Body of pancreas (tissue), 4 donors: ENCODE data around the gene DNAH1.

Source experiments
- POLR2A ChIP-seq, 3 donors: fragments of 450-650 bp; IDR thresholded peaks; one replicate each; pipeline ENCODE4 v1.6.1; 2016; ENCODE audit warnings: antibody characterized with exemption in 3 of 3, mild to moderate bottlenecking in 2 of 3
- TF ChIP-seq, protein P1 (sequence below), 7 experiments: fragments of 450-650 bp in 4 of 7; fragments of 200-600 bp in 3 of 7; sonication (generic) in 3 of 7; IDR thresholded peaks; one replicate each; pipeline ENCODE4 v1.5.1; 2016 to 2019; ENCODE audit warnings: antibody characterized with exemption in 7 of 7

DNA sequence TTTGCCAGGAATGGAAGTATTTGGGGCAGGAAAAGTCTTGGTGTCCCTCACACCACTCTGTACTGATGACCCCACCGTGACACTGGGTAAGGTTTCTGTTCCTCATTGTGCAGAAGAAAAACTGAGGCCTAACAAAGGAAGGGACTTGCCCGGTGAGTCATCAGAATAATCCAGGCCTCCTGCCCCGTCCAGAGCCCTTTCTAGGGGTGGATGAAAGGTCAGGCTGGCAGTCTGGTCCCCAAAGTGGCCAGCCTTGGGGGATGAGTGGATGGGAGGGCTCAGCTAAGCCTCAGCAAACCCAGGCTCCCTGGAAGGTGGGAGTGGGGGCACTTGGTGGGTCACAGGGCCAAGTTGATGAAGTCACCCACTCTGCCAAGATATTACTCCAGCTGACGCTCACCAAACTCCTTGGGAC lies 2.3 kb upstream of the DNAH1 start:
- TF ChIP-seq, protein P1, sequence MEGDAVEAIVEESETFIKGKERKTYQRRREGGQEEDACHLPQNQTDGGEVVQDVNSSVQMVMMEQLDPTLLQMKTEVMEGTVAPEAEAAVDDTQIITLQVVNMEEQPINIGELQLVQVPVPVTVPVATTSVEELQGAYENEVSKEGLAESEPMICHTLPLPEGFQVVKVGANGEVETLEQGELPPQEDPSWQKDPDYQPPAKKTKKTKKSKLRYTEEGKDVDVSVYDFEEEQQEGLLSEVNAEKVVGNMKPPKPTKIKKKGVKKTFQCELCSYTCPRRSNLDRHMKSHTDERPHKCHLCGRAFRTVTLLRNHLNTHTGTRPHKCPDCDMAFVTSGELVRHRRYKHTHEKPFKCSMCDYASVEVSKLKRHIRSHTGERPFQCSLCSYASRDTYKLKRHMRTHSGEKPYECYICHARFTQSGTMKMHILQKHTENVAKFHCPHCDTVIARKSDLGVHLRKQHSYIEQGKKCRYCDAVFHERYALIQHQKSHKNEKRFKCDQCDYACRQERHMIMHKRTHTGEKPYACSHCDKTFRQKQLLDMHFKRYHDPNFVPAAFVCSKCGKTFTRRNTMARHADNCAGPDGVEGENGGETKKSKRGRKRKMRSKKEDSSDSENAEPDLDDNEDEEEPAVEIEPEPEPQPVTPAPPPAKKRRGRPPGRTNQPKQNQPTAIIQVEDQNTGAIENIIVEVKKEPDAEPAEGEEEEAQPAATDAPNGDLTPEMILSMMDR (IDR thresholded peaks at IDR 0.05): no peak
- TF ChIP-seq POLR2A (IDR thresholded peaks at IDR 0.05): no peak
